K562 (cell line): Measurements from ENCODE around the gene MAGIX. TPM values are rescaled to one million over a fixed set of nuclear protein-coding genes. Genes with fewer than 3 reads are reported as not detected.

ENCODE experiments used
- ASH1L ChIP-seq: fragments of 450-650 bp; IDR thresholded peaks from 2 replicates; pipeline ENCODE4 v1.6.1; 2018; ENCODE audit warnings: borderline replicate concordance, mild to moderate bottlenecking, low read depth; ENCODE audit not compliant: partially characterized antibody
- BCLAF1 ChIP-seq, 2 experiments: fragments of 450-650 bp in 1 of 2; IDR thresholded peaks; 2 replicates each; pipeline ENCODE4 v1.6.1; 2011 to 2017; ENCODE audit warnings: low read depth in 2 of 2, antibody characterized with exemption in 1 of 2, borderline replicate concordance in 1 of 2, low read length in 1 of 2, mild to moderate bottlenecking in 1 of 2, mixed read lengths in 1 of 2; ENCODE audit not compliant: control insufficient read depth in 1 of 2
- BRD4 ChIP-seq: fragments of 200-600 bp; sonication (generic); IDR thresholded peaks from 2 replicates; pipeline ENCODE4 v1.6.1; 2017; ENCODE audit warnings: inconsistent platforms
- HDAC6 ChIP-seq: IDR thresholded peaks from 2 replicates; pipeline ENCODE4 v1.6.1; 2012; ENCODE audit warnings: low read depth, mild to moderate bottlenecking, control low read depth, inconsistent platforms, low read length, moderate library complexity
- MAX ChIP-seq: sonication (generic); formaldehyde crosslinking; IDR thresholded peaks from 2 replicates; pipeline ENCODE4 v1.9.0; 2022; ENCODE audit warnings: mild to moderate bottlenecking, missing genetic modification reagents
- NCOA1 ChIP-seq: fragments of 450-650 bp; IDR thresholded peaks from 2 replicates; pipeline ENCODE4 v1.6.1; 2016; ENCODE audit warnings: low read depth
- PTTG1 ChIP-seq: fragments of 450-650 bp; IDR thresholded peaks from 2 replicates; pipeline ENCODE4 v1.6.1; 2016; ENCODE audit warnings: low read depth, mild to moderate bottlenecking, missing genetic modification characterization, missing compliant biosample characterization
- SAFB ChIP-seq: fragments of 200-400 bp; formaldehyde crosslinking; IDR thresholded peaks from 2 replicates; pipeline ENCODE4 v1.6.1; 2017; ENCODE audit warnings: low read depth, low read length, borderline replicate concordance
- TGIF2 ChIP-seq: sonication (generic); formaldehyde crosslinking; IDR thresholded peaks from 2 replicates; pipeline ENCODE4 v1.8.1; 2022; ENCODE audit warnings: mild to moderate bottlenecking, missing genetic modification reagents, moderate library complexity
- ZBTB40 ChIP-seq, 2 experiments: fragments of 450-650 bp in 1 of 2; sonication (generic) in 1 of 2; formaldehyde crosslinking in 1 of 2; IDR thresholded peaks; 2 replicates each; pipeline versions ENCODE4 v1.7.1 to v1.9.0; 2016 to 2022; ENCODE audit warnings: inconsistent platforms in 1 of 2, mild to moderate bottlenecking in 1 of 2, missing genetic modification reagents in 1 of 2
- ZNF121 ChIP-seq: sonication (generic); formaldehyde crosslinking; conservative IDR thresholded peaks from 2 replicates; pipeline ENCODE4 v1.8.0; 2022; ENCODE audit warnings: missing genetic modification reagents
- polyA plus RNA-seq, 8 experiments: library from polyadenylated mRNA; depleted of rRNA in 4 of 8; stranded (reverse) in 5 of 8; unstranded in 3 of 8; fragments of >200 nt; fragmentation: Nextera tagmentation in 2 of 8; fragmentation: Illumina TruSeq in 1 of 8; extraction: Ambion mirVana in 2 of 8; extraction: Trizol in 1 of 8; gene quantifications; 2 replicates each; pipeline versions ENCODE4 v1.2.1 to v1.2.3, GENCODE V29; 2011 to 2014; ENCODE audit warnings: inconsistent platforms in 1 of 8, missing spikeins in 1 of 8
- total RNA-seq, 7 experiments: library from RNA; depleted of rRNA in 6 of 7; stranded (reverse); fragments of >200 nt in 6 of 7; fragmentation: Illumina TruSeq in 2 of 7; extraction: Trizol in 2 of 7; gene quantifications; 2 replicates each; pipeline versions ENCODE4 v1.2.1 to v1.2.3, GENCODE V29; 2011 to 2021; ENCODE audit warnings: low replicate concordance in 1 of 7

MAGIX gene
- total and polyA plus RNA-seq, 9 of the 15 experiments (the other 6 are each of a cell fraction or from before 2014, with no cell fraction given), result 0.08 to 3.5 (median 0.47) TPM

GRCh38 chrX:49190821-49191573, 28.4 kb downstream of the MAGIX start (continued):
- TF ChIP-seq ZBTB40 (IDR thresholded peaks at IDR 0.05) (peak; percentile 89), ZBTB40 (CRISPR knock-in tag; IDR thresholded peaks at IDR 0.05) (no peak), BCLAF1 (IDR thresholded peaks at IDR 0.05; ENCODE audit: borderline replicate concordance in 1 of 2, control insufficient read depth in 1 of 2, low read depth in 2 of 2, low read length in 1 of 2) (no peak), PTTG1 (tag) (no peak), NCOA1 (no peak), SAFB (no peak), TGIF2 (CRISPR knock-in tag) (no peak), BRD4 (no peak), MAX (CRISPR knock-in tag) (0 out of 2 replicates have a peak, but pooled peaks have one; percentile 34), HDAC6 (no peak), ASH1L (peak; percentile 100), ZNF121 (CRISPR knock-in tag) (no peak)
